Uterus (tissue), 2 donors: ENCODE data around the gene CTDP1.

Experiments used
- CTCF ChIP-seq, 4 experiments: fragments of 200-600 bp in 2 of 4; fragments of 450-650 bp in 2 of 4; sonication (generic) in 2 of 4; IDR thresholded peaks; one replicate each; pipeline ENCODE4 v1.5.1; 2016 to 2019; ENCODE audit warnings: antibody characterized with exemption in 4 of 4, mild to moderate bottlenecking in 2 of 4, moderate library complexity in 1 of 4
- POLR2A ChIP-seq, 2 donors: fragments of 450-650 bp; IDR thresholded peaks; one replicate each; pipeline ENCODE4 v1.6.1; 2016; ENCODE audit warnings: antibody characterized with exemption in 2 of 2, mild to moderate bottlenecking in 1 of 2, moderate library complexity in 1 of 2

- TF ChIP-seq POLR2A (IDR thresholded peaks at IDR 0.05) (no peak), CTCF (IDR thresholded peaks at IDR 0.05) (no peak)
Observed at GRCh38 chr18:79748321-79749180, 68.9 kb downstream of the CTDP1 start.
